Stimulated activated CD4-positive, alpha-beta T cell treated with anti-CD3 and anti-CD28 coated beads, Interleukin-2, amount 100 ng/mL, for 4 hours (primary cell): ENCODE measurements around the gene PCGF5.
"Not testable (repeated sequence)": the region's sequence is repeated elsewhere in the genome, so short reads cannot be mapped to it uniquely, and the experiment has no call there.

Experiments used
- DNase-seq: peaks from one replicate; pipeline ENCODE4 v3.0.0-alpha.2; 2020; ENCODE audit warnings: low read depth

The PCGF5 gene

GRCh38 chr10:91287276-91287675, 66.8 kb downstream of the PCGF5 start:
- DNase-seq = no peak

GRCh38 chr10:91287912-91288311, 67.4 kb downstream of the PCGF5 start:
- no peak for DNase-seq

- no peak for DNase-seq
Measured at GRCh38 chr10:91289305-91289704, 68.8 kb downstream of the PCGF5 start.

- no peak for DNase-seq
Measured at GRCh38 chr10:91290607-91291006, 70.1 kb downstream of the PCGF5 start.

- no peak for DNase-seq
Measured at GRCh38 chr10:91294134-91294906, 73.9 kb downstream of the PCGF5 start.

GRCh38 chr10:91295346-91295745, 74.9 kb downstream of the PCGF5 start:
- no peak for DNase-seq

- DNase-seq = no peak
Measured at GRCh38 chr10:91296471-91296870, 76.0 kb downstream of the PCGF5 start.

- peak; percentile 62 for DNase-seq
Measured at GRCh38 chr10:91298224-91298871, 77.9 kb downstream of the PCGF5 start.

GRCh38 chr10:91299999-91300575, 79.6 kb downstream of the PCGF5 start:
- DNase-seq = no peak

- DNase-seq = not testable (repeated sequence)
Measured at GRCh38 chr10:91302946-91303345, 82.5 kb downstream of the PCGF5 start.

- not testable (repeated sequence) for DNase-seq
Measured at GRCh38 chr10:91305979-91306378, 85.5 kb downstream of the PCGF5 start.

GRCh38 chr10:91307489-91307888, 87.0 kb downstream of the PCGF5 start:
- no peak for DNase-seq

- no peak for DNase-seq
Measured at GRCh38 chr10:91309711-91310110, 89.2 kb downstream of the PCGF5 start.

GRCh38 chr10:91311601-91312381, 91.3 kb downstream of the PCGF5 start:
- no peak for DNase-seq

- DNase-seq = no peak
Measured at GRCh38 chr10:91312382-91312733, 91.9 kb downstream of the PCGF5 start.

GRCh38 chr10:91313796-91314485, 93.5 kb downstream of the PCGF5 start:
- no peak for DNase-seq

GRCh38 chr10:91316486-91316885, 96.0 kb downstream of the PCGF5 start:
- no peak for DNase-seq

GRCh38 chr10:91317541-91317940, 97.1 kb downstream of the PCGF5 start:
- no peak for DNase-seq

- DNase-seq = no peak
Measured at GRCh38 chr10:91319336-91319735, 98.9 kb downstream of the PCGF5 start.

- not testable (repeated sequence) for DNase-seq
Measured at GRCh38 chr10:91323293-91323905, 102.9 kb downstream of the PCGF5 start.

GRCh38 chr10:91328320-91328984, 108.0 kb downstream of the PCGF5 start:
- no peak for DNase-seq
